Upper lobe of left lung (tissue), 6 donors: ENCODE measurements around the gene CLMP. TPM values are rescaled to one million over a fixed set of nuclear protein-coding genes. Genes with fewer than 3 reads are reported as not detected.

Experiments used
- ATAC-seq, 2 donors: fragments of 200-7000 bp; cut with Tn5 transposase; one replicate each; pipeline ENCODE4 v1.9.1; 2022; ENCODE audit warnings: mild to moderate bottlenecking in 2 of 2, moderate library complexity in 2 of 2; ENCODE audit not compliant: low FRiP score in 2 of 2
- DNase-seq, 2 donors: peaks; one replicate each; pipeline ENCODE4 v3.0.0-alpha.2; 2019 to 2020
- H3K27ac ChIP-seq, 4 donors: fragments of 200-600 bp; sonication (generic); one replicate each; pipeline ENCODE4 v1.5.1; 2016 to 2019
- H3K27me3 ChIP-seq, 4 donors: fragments of 200-600 bp; sonication (generic); one replicate each; pipeline ENCODE4 v1.5.1; 2017 to 2019
- H3K36me3 ChIP-seq, 4 donors: fragments of 200-600 bp; sonication (generic); one replicate each; pipeline ENCODE4 v1.5.1; 2016 to 2019
- H3K4me1 ChIP-seq, 4 donors: fragments of 200-600 bp; sonication (generic); one replicate each; pipeline ENCODE4 v1.5.1; 2018 to 2019
- H3K4me3 ChIP-seq, 4 donors: fragments of 200-600 bp; sonication (generic); one replicate each; pipeline ENCODE4 v1.5.1; 2017 to 2019; ENCODE audit warnings: mild to moderate bottlenecking in 2 of 4, moderate library complexity in 1 of 4
- H3K9me3 ChIP-seq, 4 donors: fragments of 200-600 bp; sonication (generic); one replicate each; pipeline ENCODE4 v1.5.1; 2018 to 2019
- CTCF ChIP-seq, 6 experiments: fragments of 450-650 bp in 4 of 6; fragments of 200-600 bp in 2 of 6; sonication (generic) in 2 of 6; IDR thresholded peaks; one replicate each; pipeline ENCODE4 v1.5.1; 2016 to 2019; ENCODE audit warnings: antibody characterized with exemption in 6 of 6
- EP300 ChIP-seq, 4 donors: sonication (generic); formaldehyde crosslinking; IDR thresholded peaks; one replicate each; pipeline ENCODE4 v1.5.1; 2017; ENCODE audit warnings: antibody characterized with exemption in 4 of 4, control low read depth in 2 of 4
- POLR2A ChIP-seq, 4 donors: fragments of 450-650 bp; IDR thresholded peaks; one replicate each; pipeline ENCODE4 v1.5.1; 2016 to 2017; ENCODE audit warnings: antibody characterized with exemption in 4 of 4, mild to moderate bottlenecking in 2 of 4
- POLR2AphosphoS5 ChIP-seq, 2 donors: sonication (generic); formaldehyde crosslinking; IDR thresholded peaks; one replicate each; pipeline ENCODE4 v1.5.1; 2017; ENCODE audit warnings: antibody characterized with exemption in 2 of 2
- WGBS, 2 donors: methylation state at CpG; one replicate each; pipeline ENCODE4 v1.1.5; 2017 to 2018; 5-methylcytosine and 5-hydroxymethylcytosine counted together
- total RNA-seq, 6 donors: library from RNA; depleted of rRNA in 4 of 6; stranded (reverse); fragments of >200 nt in 4 of 6; gene quantifications; one replicate each; pipeline versions ENCODE4 v1.1.0 to v1.2.1, GENCODE V29; 2016 to 2021
- donor health status: DM: no; HTN: no; CAD: no; lungs with moderate emphysema.
- donor health status: DM: no; HTN: yes; CAD: no; lungs with severe emphysema.

Gene CLMP
- total RNA-seq, 6 donors from 2014 or later: 6.0 to 23.4 (median 15.3) TPM

DNA sequence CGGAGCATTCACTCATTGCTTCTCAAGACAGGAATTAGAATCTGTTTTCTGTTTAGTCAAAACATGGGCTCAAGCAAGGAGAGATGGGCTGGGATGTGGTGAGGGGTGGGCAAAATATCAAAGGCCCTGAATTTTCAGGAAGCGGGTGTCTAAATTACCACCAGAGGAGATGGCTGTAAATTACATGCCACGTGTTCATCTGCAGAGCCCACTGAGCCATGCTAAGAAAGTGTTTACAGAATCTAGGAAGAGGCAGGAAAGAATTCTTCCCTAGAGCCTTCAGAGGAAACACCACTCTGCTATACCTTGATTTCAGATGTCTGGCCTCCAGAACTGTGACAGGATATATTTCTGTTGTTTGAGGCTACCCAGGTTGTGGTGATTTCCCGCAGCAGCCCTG lies 46.1 kb downstream of the CLMP start:
- H3K36me3 ChIP-seq: no peaks in the 10 kb centered on the region
- no peaks in the 10 kb centered on the region for H3K27me3 ChIP-seq
- no peaks in the 10 kb centered on the region for H3K9me3 ChIP-seq
- H3K27ac ChIP-seq: no peak overlapping the region
- WGBS, 2 donors: 76 to 78% methylated on average over 4 of the region's 4 CpGs
- H3K4me3 ChIP-seq: no peak overlapping the region
- H3K4me1 ChIP-seq: no peaks in the 10 kb centered on the region
- DNase-seq (no peak), ATAC-seq (no peak)
- TF ChIP-seq EP300 (IDR thresholded peaks at IDR 0.05) (no peak), POLR2A (IDR thresholded peaks at IDR 0.05) (no peak), POLR2AphosphoS5 (IDR thresholded peaks at IDR 0.05) (no peak), CTCF (IDR thresholded peaks at IDR 0.05) (no peak)

- TF ChIP-seq CTCF (IDR thresholded peaks at IDR 0.05) (no peak), EP300 (IDR thresholded peaks at IDR 0.05) (no peak), POLR2AphosphoS5 (IDR thresholded peaks at IDR 0.05) (no peak), POLR2A (IDR thresholded peaks at IDR 0.05) (no peak)
- Histone ChIP-seq H3K27me3 (no peaks in the 10 kb centered on the region), H3K4me1 (no peaks in the 10 kb centered on the region), H3K9me3 (no peaks in the 10 kb centered on the region), H3K4me3 (no peak overlapping the region), H3K36me3 (no peaks in the 10 kb centered on the region), H3K27ac (peak overlapping the region in 2 of 4 donors; percentile 52 to 59)
- DNase-seq: no peak
- ATAC-seq: peak in 1 of 2 donors; percentile 37
- 71 to 72% methylated on average over 8 to 9 of the region's 9 CpGs for WGBS, 2 donors
These were observed 49.4 kb downstream of the CLMP start for GRCh38 chr11:123145661-123146060.

GRCh38 chr11:123145220-123145619 lies 49.8 kb downstream of the CLMP start:
- H3K27ac ChIP-seq: peak overlapping the region in 2 of 4 donors; percentile 52 to 59
- no peaks in the 10 kb centered on the region for H3K9me3 ChIP-seq
- DNase-seq: peak in 1 of 2 donors; percentile 69
- no peak overlapping the region for H3K4me3 ChIP-seq
- WGBS, 2 donors: 40 to 56% methylated on average over 13 of the region's 13 CpGs
- ATAC-seq: peak; percentile 84 to 91
- H3K27me3 ChIP-seq: no peaks in the 10 kb centered on the region
- H3K4me1 ChIP-seq: no peaks in the 10 kb centered on the region
- no peak for TF ChIP-seq POLR2A (IDR thresholded peaks at IDR 0.05)
- peak in 1 of 4 donors; percentile 39 for TF ChIP-seq EP300 (IDR thresholded peaks at IDR 0.05)
- H3K36me3 ChIP-seq: no peaks in the 10 kb centered on the region

DNA sequence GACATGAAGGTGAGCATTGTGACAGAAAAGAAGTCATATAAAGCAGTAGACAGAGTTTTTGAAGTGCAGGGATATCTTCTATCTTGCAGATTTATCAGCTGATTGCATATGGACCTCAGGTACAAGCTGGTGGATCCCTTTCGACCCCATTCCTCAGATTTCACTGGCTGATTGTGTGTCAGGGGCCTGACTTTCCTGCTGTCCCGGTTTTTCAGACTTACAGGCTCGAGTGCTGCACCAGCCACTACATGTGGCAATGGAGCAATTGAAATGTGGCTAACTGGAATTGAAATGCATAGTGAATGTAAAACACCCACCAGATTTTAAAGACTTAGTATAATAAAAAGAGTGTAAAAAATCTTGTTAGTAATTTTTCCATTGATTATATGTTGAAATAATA lies 50.3 kb downstream of the CLMP start:
- Histone ChIP-seq H3K4me1 (no peaks in the 10 kb centered on the region), H3K27ac (no peak overlapping the region), H3K36me3 (no peaks in the 10 kb centered on the region), H3K9me3 (no peaks in the 10 kb centered on the region), H3K4me3 (no peak overlapping the region), H3K27me3 (no peaks in the 10 kb centered on the region)
- no peak for TF ChIP-seq POLR2A (IDR thresholded peaks at IDR 0.05)
- TF ChIP-seq EP300 (IDR thresholded peaks at IDR 0.05): no peak
- no peak for TF ChIP-seq POLR2AphosphoS5 (IDR thresholded peaks at IDR 0.05)
- no peak for TF ChIP-seq CTCF (IDR thresholded peaks at IDR 0.05)
- DNase-seq (no peak), ATAC-seq (no peak)
- 56 to 61% methylated on average over 3 of the region's 3 CpGs for WGBS, 2 donors

- H3K36me3 ChIP-seq: no peaks in the 10 kb centered on the region
- H3K4me1 ChIP-seq: no peaks in the 10 kb centered on the region
- WGBS, 2 donors: 94 to 100% methylated on average over 1 to 2 of the region's 2 CpGs
- TF ChIP-seq EP300 (IDR thresholded peaks at IDR 0.05) (no peak), POLR2AphosphoS5 (IDR thresholded peaks at IDR 0.05) (no peak), POLR2A (IDR thresholded peaks at IDR 0.05) (no peak), CTCF (IDR thresholded peaks at IDR 0.05) (no peak)
- ATAC-seq: no peak
- H3K27ac ChIP-seq: no peak overlapping the region
- DNase-seq: no peak
- no peak overlapping the region for H3K4me3 ChIP-seq
- no peaks in the 10 kb centered on the region for H3K27me3 ChIP-seq
- no peaks in the 10 kb centered on the region for H3K9me3 ChIP-seq
These were observed 51.1 kb downstream of the CLMP start for GRCh38 chr11:123143921-123144320.
